ENCODE data around the gene ZBP1. TPM values are rescaled to one million over a fixed set of nuclear protein-coding genes. Genes with fewer than 3 reads are reported as not detected.

ZBP1 gene
- total RNA-seq, 1 experiment from 2014 or later, result not detected

- Histone ChIP-seq H3K27me3 (ENCODE audit: insufficient read depth, low read depth) (no peaks in the 10 kb centered on the region), H3K4me3 (no peak overlapping the region), H3K9me2 (ENCODE audit: insufficient read depth) (no peaks in the 10 kb centered on the region), H2AFZ (no peak overlapping the region), H3K79me2 (ENCODE audit: low read depth) (no peaks in the 10 kb centered on the region), H3K4me1 (replicated peaks; ENCODE audit: insufficient read depth) (no peaks in the 10 kb centered on the region), H3K4me2 (no peak overlapping the region), H3F3A (ENCODE audit: insufficient read depth, low read depth) (no peaks in the 10 kb centered on the region), H3K9me3 (ENCODE audit: insufficient read depth, low read depth) (no peaks in the 10 kb centered on the region), H3K27ac (no peak overlapping the region), H3K36me3 (ENCODE audit: low read depth) (no peaks in the 10 kb centered on the region), H4K20me1 (ENCODE audit: insufficient read depth) (no peaks in the 10 kb centered on the region)
- TF ChIP-seq CTCF (conservative IDR thresholded peaks at IDR 0.05) (no peak), EZH2 (IDR thresholded peaks at IDR 0.05; ENCODE audit: low read depth) (no peak)
- DNase-seq, result no peak
- ChIA-PET POLR2A (ENCODE audit: unreplicated experiment) (no interaction called here), CTCF (interaction anchor here (0.5 to 1.5 kb wide), 2 partner anchors 9 to 1049 kb away, joined by 4 to 5 read pairs; no protein-coding TSS in a partner anchor)
- BruUV-seq (replicated peaks), result no TSS peak
- intact Hi-C loops (cut with micrococcal nuclease; ENCODE audit: unreplicated experiment), result no loop called here
Measured at GRCh38 chr20:57605878-57606277, 14.3 kb downstream of the ZBP1 start.

GRCh38 chr20:57605045-57605444 lies 15.2 kb downstream of the ZBP1 start:
- no peaks in the 10 kb centered on the region for H3K27me3 ChIP-seq (ENCODE audit: insufficient read depth, low read depth)
- no peaks in the 10 kb centered on the region for H3K36me3 ChIP-seq (ENCODE audit: low read depth)
- no peaks in the 10 kb centered on the region for H3K79me2 ChIP-seq (ENCODE audit: low read depth)
- H4K20me1 ChIP-seq (ENCODE audit: insufficient read depth), result no peaks in the 10 kb centered on the region
- no peaks in the 10 kb centered on the region for H3K4me1 ChIP-seq (replicated peaks; ENCODE audit: insufficient read depth)
- H2AFZ ChIP-seq, result no peak overlapping the region
- no peak overlapping the region for H3K4me2 ChIP-seq
- no peak for TF ChIP-seq CTCF (conservative IDR thresholded peaks at IDR 0.05)
- no peak for TF ChIP-seq EZH2 (IDR thresholded peaks at IDR 0.05; ENCODE audit: low read depth)
- H3K27ac ChIP-seq, result no peak overlapping the region
- CTCF ChIA-PET, result no interaction called here
- intact Hi-C loops (cut with micrococcal nuclease; ENCODE audit: unreplicated experiment), result no loop called here
- POLR2A ChIA-PET (ENCODE audit: unreplicated experiment), result no interaction called here
- H3K4me3 ChIP-seq, result no peak overlapping the region
- no peak for DNase-seq
- no peaks in the 10 kb centered on the region for H3K9me3 ChIP-seq (ENCODE audit: insufficient read depth, low read depth)
- BruUV-seq (replicated peaks), result no TSS peak
- no peaks in the 10 kb centered on the region for H3F3A ChIP-seq (ENCODE audit: insufficient read depth, low read depth)
- H3K9me2 ChIP-seq (ENCODE audit: insufficient read depth), result no peaks in the 10 kb centered on the region

- BruUV-seq (replicated peaks), result no TSS peak
- ChIA-PET CTCF (no interaction called here), POLR2A (ENCODE audit: unreplicated experiment) (no interaction called here)
- H2AFZ ChIP-seq, result no peak overlapping the region
- no peaks in the 10 kb centered on the region for H3K36me3 ChIP-seq (ENCODE audit: low read depth)
- H3F3A ChIP-seq (ENCODE audit: insufficient read depth, low read depth), result peaks cover 13% of the 10 kb centered on the region; the same call in 1 of the 2 replicates
- intact Hi-C loops (cut with micrococcal nuclease; ENCODE audit: unreplicated experiment), result no loop called here
- H3K4me3 ChIP-seq, result no peak overlapping the region
- no peaks in the 10 kb centered on the region for H3K9me2 ChIP-seq (ENCODE audit: insufficient read depth)
- H3K27ac ChIP-seq, result no peak overlapping the region
- no peaks in the 10 kb centered on the region for H4K20me1 ChIP-seq (ENCODE audit: insufficient read depth)
- no peaks in the 10 kb centered on the region for H3K4me1 ChIP-seq (replicated peaks; ENCODE audit: insufficient read depth)
- no peaks in the 10 kb centered on the region for H3K79me2 ChIP-seq (ENCODE audit: low read depth)
- no peaks in the 10 kb centered on the region for H3K9me3 ChIP-seq (ENCODE audit: insufficient read depth, low read depth)
- no peaks in the 10 kb centered on the region for H3K27me3 ChIP-seq (ENCODE audit: insufficient read depth, low read depth)
- TF ChIP-seq EZH2 (IDR thresholded peaks at IDR 0.05; ENCODE audit: low read depth) (no peak), CTCF (conservative IDR thresholded peaks at IDR 0.05) (no peak)
- no peak overlapping the region for H3K4me2 ChIP-seq
- DNase-seq, result no peak
Measured at GRCh38 chr20:57603120-57603519, 17.1 kb downstream of the ZBP1 start.

Data from PC-9 (cell line).